ENCODE measurements around the gene EPOP. TPM values are rescaled to one million over a fixed set of nuclear protein-coding genes. Genes with fewer than 3 reads are reported as not detected.
A peak's percentile ranks its signal among the peaks of the same experiment; 100 is the strongest.

Gene EPOP
- total RNA-seq, 1 experiment from 2014 or later = 37.9 TPM

GRCh38 chr17:38674749-38675615, at the start of gene EPOP (continued):
- TF ChIP-seq CBX3 (IDR thresholded peaks at IDR 0.05; ENCODE audit: low read depth) = peak; percentile 85
- TF ChIP-seq EZH2phosphoT487 (IDR thresholded peaks at IDR 0.05; ENCODE audit: borderline replicate concordance) = no peak
- no peak for TF ChIP-seq CEBPB (IDR thresholded peaks at IDR 0.05; ENCODE audit: low read depth)
- TF ChIP-seq RAD21 (IDR thresholded peaks at IDR 0.05; ENCODE audit: low read depth) = no peak
- no peak for TF ChIP-seq ZNF274 (IDR thresholded peaks at IDR 0.05; ENCODE audit: low read depth, low read length)
- TF ChIP-seq ELF1 (IDR thresholded peaks at IDR 0.05; ENCODE audit: borderline replicate concordance, low read depth) = no peak
- peak; percentile 74 for TF ChIP-seq YY1 (IDR thresholded peaks at IDR 0.05; ENCODE audit: extremely low read depth, insufficient replicate concordance, low read depth, low read length)

- no peak overlapping the region for H3K27ac ChIP-seq (ENCODE audit: low read depth, low read length)
- no peaks in the 10 kb centered on the region for H4K20me1 ChIP-seq (ENCODE audit: insufficient read depth)
- no peak overlapping the region for H2AFZ ChIP-seq (ENCODE audit: low read depth, low read length, poor library complexity, severe bottlenecking)
- RAD21 ChIA-PET (ENCODE audit: low non-redundant PET in 1 of 2, low total read pairs in 2 of 2, uncharacterized antibody in 2 of 2, unreplicated experiment in 2 of 2) = no interaction called here
- peaks cover 5 to 19% of the 10 kb centered on the region in 2 experiments for H3K4me1 ChIP-seq (ENCODE audit: control insufficient read depth in 1 of 2, insufficient read depth in 2 of 2, low read length in 2 of 2)
- intact Hi-C loops (cut with micrococcal nuclease) = no loop called here
- peaks cover 14 to 18% of the 10 kb centered on the region in 2 experiments for H3K36me3 ChIP-seq (ENCODE audit: control insufficient read depth in 1 of 2, insufficient read depth in 2 of 2, low read length in 2 of 2)
- H3K9me3 ChIP-seq (ENCODE audit: control insufficient read depth in 1 of 2, insufficient read depth in 1 of 2, low read depth in 1 of 2, low read length in 2 of 2) = no peaks in the 10 kb centered on the region
- no peaks in the 10 kb centered on the region for H3K9me2 ChIP-seq (ENCODE audit: insufficient read depth)
- TF ChIP-seq RAD21 (IDR thresholded peaks at IDR 0.05; ENCODE audit: low read depth) (no peak), CTCF (IDR thresholded peaks at IDR 0.05 in 2 of 3, conservative IDR thresholded peaks at IDR 0.05 in 1 of 3; ENCODE audit: borderline replicate concordance in 1 of 3, insufficient read depth in 1 of 3, low read depth in 2 of 3, low read length in 2 of 3) (no peak), CEBPB (IDR thresholded peaks at IDR 0.05; ENCODE audit: low read depth) (no peak), TCF7L2 (IDR thresholded peaks at IDR 0.05; ENCODE audit: borderline replicate concordance, extremely low read depth, insufficient read depth, insufficient read length) (no peak), EZH2phosphoT487 (IDR thresholded peaks at IDR 0.05; ENCODE audit: borderline replicate concordance) (no peak)
- H3K79me2 ChIP-seq (ENCODE audit: insufficient read depth, low read length) = no peaks in the 10 kb centered on the region
- POLR2A ChIA-PET = no interaction called here
- H3K9ac ChIP-seq (ENCODE audit: low read length) = no peak overlapping the region
- no peak overlapping the region for H3K4me2 ChIP-seq (ENCODE audit: low read length)
- H3K4me3 ChIP-seq (replicated peaks in 1 of 2; ENCODE audit: low read depth in 1 of 2, low read length in 2 of 2) = no peak overlapping the region
- DNase-seq (ENCODE audit: low read depth, low spot score) = no peak
- CTCF ChIA-PET = no interaction called here
- no peaks in the 10 kb centered on the region for H3K27me3 ChIP-seq (ENCODE audit: insufficient read depth, low read length)
- BruUV-seq (replicated peaks) = no TSS peak
- no peak for ATAC-seq
Observed at GRCh38 chr17:38721802-38722201, 47.0 kb upstream of the EPOP start.
